Gastrocnemius medialis (tissue), 4 donors: Measurements from ENCODE around the gene KRT82.

ENCODE experiments used
- CTCF ChIP-seq, 5 experiments: fragments of 450-650 bp in 3 of 5; fragments of 200-600 bp in 2 of 5; sonication (generic) in 2 of 5; IDR thresholded peaks in 4 of 5; conservative IDR thresholded peaks in 1 of 5; 1 replicate in 4 of 5; 2 replicates in 1 of 5; pipeline ENCODE4 v1.5.1; 2016 to 2019; ENCODE audit warnings: antibody characterized with exemption in 5 of 5, mild to moderate bottlenecking in 3 of 5, moderate library complexity in 3 of 5
- POLR2A ChIP-seq, 2 donors: fragments of 450-650 bp; IDR thresholded peaks; one replicate each; pipeline ENCODE4 v1.6.1; 2017; ENCODE audit warnings: antibody characterized with exemption in 2 of 2, mild to moderate bottlenecking in 2 of 2, moderate library complexity in 2 of 2

DNA sequence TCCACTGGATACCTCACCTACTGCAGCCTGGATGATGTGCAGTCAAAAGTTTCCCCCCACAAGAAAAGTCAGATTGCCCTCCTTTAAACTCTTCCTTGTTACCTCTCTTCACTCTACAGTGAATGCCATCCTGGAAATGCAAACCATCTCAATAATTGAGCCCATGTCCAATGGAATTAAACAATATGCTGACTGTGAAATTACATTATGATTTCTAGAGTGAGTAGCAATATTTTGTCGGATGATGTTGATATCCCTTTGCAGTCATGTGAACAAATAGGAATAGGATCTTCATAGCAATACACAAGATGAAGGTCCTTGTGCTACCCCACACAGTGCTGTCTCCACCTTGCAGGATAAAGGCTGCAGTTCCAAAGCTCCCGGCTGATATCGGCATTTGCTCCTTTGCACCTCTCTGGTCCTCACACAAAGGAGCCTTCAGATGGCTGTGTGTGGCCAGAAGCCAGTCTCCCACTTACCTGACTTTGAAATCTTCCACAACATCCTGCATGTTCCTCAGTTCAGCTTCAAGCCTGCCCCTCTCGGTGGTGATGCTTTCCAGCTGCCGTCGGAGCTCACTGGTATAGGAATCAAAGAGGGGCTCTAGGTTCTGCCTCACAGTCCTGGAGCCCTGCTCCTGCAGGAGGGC, 26.5 kb upstream of the KRT82 start:
- TF ChIP-seq POLR2A (IDR thresholded peaks at IDR 0.05) = no peak
- no peak for TF ChIP-seq CTCF (IDR thresholded peaks at IDR 0.05 in 4 of 5, conservative IDR thresholded peaks at IDR 0.05 in 1 of 5)
